Stimulated activated CD8-positive, alpha-beta memory T cell treated with anti-CD3 and anti-CD28 coated beads, Interleukin-4, amount 100 ng/mL, for 48 hours (primary cell): ENCODE results near the gene TYW1.
A peak's percentile ranks its signal among the peaks of the same experiment; 100 is the strongest.
"Not testable (repeated sequence)": the region's sequence is repeated elsewhere in the genome, so short reads cannot be mapped to it uniquely, and the experiment has no call there.

ENCODE experiments used
- DNase-seq: peaks from one replicate; pipeline ENCODE4 v3.0.0-alpha.2; 2020

TYW1 gene, protein sequence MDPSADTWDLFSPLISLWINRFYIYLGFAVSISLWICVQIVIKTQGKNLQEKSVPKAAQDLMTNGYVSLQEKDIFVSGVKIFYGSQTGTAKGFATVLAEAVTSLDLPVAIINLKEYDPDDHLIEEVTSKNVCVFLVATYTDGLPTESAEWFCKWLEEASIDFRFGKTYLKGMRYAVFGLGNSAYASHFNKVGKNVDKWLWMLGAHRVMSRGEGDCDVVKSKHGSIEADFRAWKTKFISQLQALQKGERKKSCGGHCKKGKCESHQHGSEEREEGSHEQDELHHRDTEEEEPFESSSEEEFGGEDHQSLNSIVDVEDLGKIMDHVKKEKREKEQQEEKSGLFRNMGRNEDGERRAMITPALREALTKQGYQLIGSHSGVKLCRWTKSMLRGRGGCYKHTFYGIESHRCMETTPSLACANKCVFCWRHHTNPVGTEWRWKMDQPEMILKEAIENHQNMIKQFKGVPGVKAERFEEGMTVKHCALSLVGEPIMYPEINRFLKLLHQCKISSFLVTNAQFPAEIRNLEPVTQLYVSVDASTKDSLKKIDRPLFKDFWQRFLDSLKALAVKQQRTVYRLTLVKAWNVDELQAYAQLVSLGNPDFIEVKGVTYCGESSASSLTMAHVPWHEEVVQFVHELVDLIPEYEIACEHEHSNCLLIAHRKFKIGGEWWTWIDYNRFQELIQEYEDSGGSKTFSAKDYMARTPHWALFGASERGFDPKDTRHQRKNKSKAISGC

DNA sequence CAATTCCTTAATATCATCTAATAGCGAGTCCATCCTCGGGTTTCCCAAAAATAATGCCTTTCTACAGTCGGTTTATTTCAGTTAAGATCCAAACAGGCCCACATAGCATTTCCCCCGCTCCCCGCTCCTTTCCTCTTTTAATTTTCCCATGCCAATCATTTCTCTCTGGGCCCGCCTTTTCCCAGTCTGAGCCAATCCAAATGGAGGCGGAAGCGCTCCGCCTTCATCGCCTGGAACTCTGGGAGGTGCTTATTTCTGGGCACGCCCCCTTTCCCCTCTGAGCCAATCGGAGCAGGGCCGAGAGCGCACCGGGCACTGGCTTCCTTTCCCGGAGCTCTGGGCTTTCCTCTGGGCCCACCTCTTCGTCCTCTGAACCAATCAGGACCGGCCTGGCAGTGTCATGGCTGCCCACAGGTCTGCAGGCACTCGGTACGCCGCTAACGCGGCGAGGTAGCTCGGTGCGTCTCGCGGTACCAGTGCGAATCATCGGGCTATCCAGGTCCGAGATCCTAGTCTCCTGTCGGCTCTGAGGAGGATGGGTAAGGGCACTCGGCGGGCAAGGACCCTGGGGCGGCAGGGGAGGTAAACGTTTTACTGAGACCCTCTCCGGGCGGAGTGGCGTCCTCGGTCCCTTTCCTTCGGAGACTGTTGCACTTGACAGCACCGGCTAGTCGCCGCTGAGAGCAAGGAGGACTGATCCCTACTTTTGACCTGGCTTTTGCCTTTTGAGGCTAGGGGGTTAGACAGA, at the start of gene TYW1:
Gene TYW1 (plus strand): TSS at position 390 of the 748 bp plus-strand sequence. CDS start 146 bp downstream, at position 536.
- peak; percentile 99 for DNase-seq

DNA sequence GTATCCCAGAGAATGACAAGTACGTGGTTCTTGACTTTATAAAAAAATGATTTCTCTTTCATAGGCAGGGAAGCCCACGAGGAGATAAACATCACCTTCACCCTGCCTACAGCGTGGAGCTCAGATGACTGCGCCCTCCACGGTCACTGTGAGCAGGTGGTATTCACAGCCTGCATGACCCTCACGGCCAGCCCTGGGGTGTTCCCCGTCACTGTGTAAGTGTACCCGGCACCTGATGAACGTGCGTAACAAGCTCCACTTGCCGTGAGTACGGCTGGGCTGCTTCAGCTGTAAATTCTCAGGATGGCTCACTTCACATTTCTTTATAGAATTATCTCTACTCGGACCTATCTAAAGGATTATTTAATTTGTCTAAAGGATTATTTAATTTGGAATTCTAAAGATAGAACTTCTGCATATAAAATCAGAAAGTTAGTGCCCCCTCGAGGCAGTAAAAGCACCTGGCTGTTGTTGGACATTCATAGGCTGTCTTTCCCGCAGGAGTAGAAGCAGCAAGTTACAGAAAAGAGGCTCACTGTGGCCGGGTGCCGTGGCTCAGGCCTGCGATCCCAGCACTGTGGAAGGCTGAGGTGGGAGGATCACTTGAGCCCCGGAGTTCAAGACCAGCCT, 48.0 kb upstream of the TYW1 start:
- no peak for DNase-seq

DNA sequence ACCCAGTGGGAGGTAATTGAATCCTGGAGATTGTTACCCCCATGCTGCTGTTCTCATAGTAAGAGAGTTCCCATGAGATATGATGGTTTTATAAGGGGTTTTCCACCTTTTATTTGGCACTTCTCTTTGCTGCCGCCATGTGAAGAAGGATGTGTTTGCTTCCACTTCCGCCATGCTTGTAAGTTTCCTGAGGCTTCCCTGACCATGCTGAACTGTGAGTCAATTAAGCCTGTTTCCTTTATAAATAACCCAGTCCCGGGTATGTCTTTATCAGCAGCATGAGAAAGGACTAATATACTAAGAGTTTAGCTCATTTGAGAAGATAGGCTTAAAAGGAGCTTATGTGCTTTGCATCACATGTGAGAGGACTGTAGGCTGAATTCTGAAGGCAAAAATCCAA, 46.3 kb upstream of the TYW1 start:
- DNase-seq: no peak

DNA sequence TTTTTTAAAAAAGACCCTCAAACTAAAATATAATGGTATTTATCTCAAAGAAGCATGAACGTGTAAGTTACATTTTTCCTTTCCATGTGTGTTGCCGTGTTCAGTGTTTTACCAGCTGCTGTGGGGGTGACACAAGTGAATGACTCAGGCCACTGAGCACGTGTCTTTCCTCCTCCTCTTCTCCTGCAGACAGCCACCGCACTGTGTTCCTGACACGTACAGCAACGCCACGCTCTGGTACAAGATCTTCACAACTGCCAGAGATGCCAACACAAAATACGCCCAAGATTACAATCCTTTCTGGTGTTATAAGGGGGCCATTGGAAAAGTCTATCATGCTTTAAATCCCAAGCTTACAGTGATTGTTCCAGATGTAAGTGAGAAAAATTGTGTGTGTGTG, 45.9 kb upstream of the TYW1 start:
- DNase-seq: no peak

DNA sequence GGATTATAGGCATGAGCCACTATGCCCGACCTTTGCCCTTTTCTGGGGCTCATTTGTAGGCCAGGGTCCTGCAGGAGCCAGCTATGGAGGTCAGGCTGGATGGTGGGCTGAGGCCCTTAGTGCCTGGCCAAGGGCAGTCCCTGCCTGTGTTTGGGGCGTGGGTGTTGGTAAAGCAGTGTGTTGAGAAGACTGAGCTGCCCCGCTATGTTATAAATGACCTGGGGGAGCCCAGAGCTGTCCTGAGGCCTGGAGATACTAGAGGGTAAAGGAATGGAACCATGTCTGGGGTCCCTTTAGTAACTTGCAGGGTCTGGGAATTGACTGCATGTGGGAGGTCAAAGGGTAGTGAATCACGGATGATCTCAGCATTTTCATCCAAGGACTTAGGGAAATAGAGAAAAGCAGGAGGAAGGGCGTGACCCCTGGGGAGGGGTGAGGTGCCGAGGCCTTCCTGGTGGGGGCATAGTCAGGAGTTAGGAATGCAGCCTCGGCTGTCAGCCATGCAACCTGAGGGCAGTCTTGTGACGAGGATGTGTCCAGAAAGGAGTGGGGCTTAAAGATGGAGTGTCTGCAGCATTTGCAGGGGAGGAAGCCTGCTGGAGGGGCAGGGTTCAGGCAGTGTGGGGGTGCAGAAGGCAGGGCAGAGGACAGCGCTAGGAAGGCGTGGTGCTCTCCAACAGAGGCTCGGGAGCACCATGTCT, 44.1 kb upstream of the TYW1 start:
- no peak for DNase-seq

DNA sequence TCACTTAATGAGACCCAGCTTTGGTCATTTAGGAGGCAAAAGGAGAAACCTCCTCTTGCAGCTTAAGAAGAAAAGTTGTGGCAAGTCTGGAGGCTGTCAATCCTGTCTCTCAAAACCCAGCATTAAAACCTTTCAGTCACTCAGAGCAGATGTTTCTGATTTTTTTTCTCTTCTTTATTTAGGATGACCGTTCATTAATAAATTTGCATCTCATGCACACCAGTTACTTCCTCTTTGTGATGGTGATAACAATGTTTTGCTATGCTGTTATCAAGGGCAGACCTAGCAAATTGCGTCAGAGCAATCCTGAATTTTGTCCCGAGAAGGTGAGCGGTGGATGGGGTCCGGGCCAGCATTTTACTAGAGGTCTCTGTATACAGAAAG, 43.6 kb upstream of the TYW1 start:
- no peak for DNase-seq

DNA sequence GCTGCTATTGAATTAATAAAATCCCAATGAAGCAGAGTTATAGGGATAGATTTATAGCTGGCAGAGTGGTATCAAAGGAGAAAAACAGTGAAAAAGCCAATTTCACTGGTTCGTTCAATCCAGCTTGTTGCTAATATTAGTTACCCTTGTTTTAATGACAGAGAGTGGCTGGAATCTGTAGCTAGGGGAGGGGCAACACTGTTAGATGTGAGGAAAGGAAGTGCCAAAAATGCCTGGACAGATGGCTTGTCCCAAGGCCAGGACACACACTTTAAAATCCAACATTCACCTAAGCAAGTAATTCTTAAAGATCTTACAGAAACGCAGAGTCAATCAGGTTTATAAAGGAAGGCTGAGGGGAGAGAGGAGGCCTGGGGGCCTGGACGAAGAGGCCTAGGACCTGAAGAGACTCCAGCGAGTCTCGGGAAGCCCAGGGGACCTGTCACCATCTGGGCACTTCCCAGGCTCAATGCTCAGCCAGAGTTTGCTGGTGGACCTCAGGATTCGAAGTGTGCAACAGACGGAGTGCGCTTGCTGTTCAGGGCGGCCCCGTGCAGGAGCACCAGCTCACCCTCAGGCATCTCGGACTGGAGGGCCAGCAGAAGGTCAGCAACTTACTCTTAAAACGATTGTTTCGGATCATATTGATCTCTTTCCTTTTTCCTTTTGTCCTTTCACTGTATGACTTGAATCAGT, 38.9 kb upstream of the TYW1 start:
- DNase-seq: no peak

DNA sequence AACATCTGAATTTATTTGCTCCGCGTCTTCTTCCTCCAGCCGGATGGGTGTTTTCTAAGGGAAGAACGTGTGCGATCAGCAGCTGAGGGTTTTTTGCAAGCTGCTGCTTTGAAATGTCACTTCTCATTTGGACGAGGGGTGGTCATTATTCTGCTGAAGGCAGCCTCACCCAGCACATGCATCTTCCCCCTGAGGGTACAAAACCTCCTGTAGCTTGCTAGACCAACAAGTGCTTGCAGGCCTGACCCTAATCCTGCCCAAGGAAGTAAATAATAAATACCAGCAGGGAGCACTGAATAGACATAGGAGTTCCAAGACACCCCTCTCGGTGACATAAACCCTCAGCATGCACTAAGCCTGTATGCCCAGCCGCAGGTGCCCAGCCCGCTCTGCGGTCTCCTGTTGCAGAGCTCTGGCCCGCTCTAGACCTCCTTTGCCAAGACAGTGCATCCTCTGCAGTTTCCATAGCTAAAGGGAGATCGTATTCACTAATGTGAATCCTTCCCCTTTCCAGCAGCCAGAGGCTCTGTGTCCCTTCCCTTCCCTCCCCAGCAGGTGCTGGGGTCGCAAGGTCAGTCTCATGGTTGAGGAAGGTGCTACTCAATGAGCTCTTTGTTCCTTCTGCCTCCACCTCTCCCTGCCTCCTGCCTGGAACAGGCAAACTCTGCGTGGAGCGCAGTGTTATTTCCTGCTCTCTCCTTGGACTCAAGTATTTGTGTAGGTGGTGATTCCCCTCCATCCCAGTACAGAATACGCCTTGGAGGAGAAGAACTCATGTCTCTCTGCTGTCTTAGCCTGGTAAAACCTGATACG, 37.9 kb upstream of the TYW1 start:
- no peak for DNase-seq

DNA sequence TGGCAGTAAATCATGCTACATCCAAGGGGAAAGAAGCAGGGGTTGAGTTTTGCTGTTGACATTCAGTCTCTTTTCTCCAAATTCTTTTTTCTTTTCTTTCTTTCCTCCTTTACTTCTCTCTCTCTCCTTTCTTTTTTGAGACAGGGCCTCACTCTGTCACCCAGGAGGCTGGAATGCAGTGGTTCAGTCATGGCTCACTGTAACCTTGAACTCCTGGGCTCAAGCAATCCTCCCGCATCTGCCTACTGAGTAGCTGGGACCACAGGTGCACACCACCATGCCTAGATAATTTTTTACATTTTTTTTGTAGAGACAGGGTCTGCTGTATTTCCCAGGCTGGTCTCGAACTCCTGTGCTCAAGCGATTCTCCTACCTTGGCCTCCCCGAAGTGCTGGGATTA, 36.4 kb upstream of the TYW1 start:
- no peak for DNase-seq

DNA sequence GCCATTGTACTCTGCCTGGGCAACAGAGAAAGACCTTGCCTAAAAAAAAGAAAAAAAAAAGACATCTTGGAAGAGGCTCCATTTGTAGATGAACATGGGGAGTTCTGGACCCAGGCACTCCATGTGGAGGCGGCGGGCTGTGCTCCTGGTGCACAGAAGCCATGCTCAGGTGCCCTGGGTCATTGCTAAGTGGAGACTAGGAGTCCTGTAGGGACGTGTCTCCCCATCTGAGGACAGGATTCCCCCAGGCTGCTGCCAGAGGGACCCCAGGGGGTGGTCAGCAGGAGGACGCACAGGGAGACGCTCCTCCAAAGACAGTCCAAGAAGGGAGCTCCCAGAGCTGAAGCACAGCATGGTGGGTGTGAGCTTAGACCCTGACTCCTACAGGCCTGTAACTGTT, 35.5 kb upstream of the TYW1 start:
- no peak for DNase-seq

DNA sequence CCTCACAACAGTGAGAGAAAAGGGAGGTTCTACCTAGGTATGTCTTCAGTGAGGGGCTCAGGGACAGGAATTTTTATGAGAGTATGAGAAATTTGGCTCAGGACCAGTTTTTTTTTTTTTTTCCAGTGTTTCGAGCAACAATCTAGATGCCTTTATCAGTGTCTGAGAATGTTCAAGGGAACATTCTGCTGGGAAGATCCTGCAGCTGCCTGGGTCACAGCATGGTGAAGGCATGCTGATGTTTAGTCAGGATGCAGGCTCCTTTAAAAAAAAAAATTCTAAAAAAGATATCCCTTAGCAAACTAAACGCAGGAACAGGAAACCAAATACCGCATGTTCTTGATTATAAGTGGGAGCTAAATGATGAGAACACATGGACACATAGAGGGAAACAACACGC, 32.2 kb upstream of the TYW1 start:
- no peak for DNase-seq

DNA sequence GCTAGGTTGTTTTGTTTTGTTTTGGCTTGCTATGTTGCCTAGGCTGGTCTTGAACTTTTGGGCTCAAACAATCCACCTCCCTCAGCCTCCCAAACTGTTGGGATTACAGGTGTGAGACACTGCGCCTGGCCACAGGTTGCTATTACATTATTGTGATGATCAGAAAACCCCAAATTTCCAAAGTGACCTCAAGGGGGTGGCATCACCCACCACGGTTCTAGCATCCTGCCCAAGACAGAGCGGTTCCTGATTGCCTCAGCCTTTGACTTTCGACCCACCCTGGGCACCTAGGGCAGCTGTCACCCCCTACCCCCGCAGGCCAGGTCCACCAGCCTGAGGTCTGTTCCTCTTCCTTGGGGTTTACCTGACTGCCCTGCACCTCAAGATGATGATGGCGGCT, 29.6 kb upstream of the TYW1 start:
- no peak for DNase-seq

DNA sequence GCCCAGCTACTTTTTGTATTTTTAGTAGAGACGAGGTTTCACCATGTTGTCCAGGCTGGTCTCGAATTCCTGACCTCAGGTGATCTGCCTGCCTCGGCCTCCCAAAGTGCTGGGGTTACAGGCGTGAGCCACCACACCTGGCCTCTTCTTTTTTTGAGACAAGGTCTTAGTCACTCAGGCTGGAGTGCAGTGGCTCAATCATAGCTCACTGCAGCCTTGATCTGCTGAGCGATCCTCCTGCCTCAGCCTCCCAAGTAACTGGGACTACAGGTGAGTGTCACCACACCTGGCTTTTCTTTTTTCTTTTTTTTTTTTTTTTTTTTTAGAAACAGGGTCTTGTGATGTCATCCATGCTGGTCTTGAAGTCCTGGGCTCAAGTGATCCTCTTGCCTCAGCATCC, 27.6 kb upstream of the TYW1 start:
- not testable (repeated sequence) for DNase-seq

DNA sequence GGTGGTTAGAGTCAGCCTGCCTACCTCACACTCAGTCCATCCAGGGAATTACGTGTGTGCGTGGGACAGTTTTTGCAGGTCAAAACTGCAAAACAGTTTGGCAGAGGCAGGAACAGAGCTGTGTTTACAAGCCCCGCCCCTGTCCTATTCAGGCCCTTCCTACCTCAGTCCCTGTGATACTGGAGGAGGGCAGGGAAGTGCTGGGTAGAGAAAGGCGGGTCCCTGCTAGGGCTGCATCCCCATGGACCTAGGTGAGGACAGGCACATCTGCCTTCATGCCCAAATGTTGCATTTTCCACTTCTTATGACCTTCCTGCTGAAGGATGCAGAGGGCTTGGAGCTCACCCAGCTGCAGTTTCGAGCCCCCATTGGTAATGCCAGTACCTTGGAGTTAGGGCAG, 26.3 kb upstream of the TYW1 start:
- no peak for DNase-seq

DNA sequence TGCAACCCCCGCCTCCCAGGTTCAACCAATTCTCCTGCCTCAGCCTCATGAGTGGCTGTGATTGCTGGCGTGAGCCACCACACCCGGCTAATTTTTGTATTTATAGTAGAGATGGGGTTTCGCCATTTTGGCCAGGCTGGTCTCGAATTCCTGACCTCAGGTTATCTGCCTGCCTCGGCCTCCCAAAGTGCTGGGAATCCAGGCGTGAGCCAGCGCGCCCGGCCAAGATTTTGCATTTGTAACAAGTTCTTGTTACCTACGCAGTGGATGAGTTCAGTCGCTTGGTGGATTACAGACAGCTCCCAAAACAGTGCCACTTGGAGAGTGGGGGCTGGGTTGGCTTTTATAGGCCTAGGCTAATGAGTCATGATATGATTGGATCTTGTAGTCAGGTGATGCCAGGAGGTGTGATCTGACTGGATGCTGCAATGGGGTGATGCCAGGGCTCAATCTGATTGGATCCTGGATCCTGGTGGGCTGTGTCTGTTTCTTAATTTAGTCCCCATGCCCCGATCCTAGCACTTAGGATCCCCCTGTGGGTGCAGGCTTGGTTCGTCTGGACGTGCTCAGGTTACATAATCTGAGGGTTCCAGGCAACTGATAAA, 21.5 kb upstream of the TYW1 start:
- no peak for DNase-seq

DNA sequence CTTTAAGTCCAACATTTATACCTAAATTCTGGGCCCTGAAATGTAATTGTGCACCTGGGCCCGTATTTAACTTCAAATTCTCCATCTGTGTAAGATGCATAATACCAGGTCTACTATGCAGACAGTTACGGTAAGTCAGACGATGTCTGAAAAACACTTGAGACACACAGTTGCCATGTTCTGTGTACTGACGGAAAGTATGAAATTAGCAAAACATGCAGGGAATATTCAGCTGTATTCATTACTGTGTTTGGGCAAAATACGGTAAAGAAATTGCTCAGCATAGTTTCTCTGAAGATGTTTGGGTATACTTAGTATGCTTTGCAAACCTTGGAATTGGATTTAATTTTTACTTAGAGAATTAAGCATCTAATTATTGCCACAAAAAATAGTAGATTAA, 18.3 kb upstream of the TYW1 start:
- DNase-seq: not testable (repeated sequence)

DNA sequence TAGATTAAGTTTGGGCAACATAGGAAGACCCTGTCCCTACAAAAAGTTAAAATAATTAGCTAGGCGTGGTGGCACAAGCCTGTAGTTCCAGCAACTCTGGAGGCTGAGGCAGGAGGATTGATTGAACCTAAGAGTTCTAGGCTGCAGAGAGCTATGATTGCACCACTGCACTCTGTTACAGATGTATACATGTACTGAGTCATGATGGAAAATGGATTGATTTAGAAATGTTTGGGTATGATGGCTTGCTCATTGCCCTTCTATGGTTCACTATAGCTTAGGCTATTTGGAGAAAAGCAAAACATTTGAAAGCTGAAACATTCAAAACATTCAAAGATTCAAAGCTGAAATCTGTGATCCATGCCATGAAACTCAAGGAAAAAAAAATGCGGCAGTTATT, 17.6 kb upstream of the TYW1 start:
- not testable (repeated sequence) for DNase-seq

DNA sequence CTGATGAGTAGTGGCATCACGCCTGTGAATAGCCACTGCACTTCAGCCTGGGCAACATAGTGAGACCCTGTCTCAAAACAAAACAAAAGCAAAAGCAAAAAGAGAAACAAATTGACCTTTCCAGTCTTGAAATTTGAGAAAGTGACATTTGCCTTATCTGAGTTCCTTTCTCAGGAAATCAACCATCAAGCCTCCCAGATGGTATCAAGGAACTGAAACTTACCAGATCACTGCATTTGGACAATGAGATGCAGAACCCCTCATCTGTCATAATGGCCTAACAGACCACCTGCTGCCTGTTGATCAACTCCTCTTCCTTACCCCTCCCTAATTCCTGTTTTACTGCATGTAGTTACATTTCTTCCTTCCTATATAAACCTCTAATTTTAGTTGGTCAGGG, 16.3 kb upstream of the TYW1 start:
- DNase-seq: not testable (repeated sequence)

DNA sequence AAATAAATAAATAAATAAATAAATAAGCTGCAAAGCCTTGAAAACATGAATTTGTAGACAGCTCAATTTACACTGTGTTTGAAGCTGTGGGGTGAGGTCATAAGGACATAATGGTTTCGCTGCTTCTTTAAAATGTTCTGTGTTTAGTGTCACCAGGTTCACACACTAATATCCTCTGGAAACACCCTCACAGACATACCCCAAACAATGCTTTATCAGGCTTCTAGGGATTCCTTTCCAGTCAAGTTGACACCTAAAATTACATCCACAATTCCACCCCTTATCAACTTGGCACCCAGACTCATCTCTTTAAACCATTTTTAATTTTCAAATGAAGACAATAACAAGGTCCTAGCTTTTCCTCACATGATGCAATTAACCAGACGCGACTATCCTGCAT, 7.1 kb upstream of the TYW1 start:
- DNase-seq: not testable (repeated sequence)

DNA sequence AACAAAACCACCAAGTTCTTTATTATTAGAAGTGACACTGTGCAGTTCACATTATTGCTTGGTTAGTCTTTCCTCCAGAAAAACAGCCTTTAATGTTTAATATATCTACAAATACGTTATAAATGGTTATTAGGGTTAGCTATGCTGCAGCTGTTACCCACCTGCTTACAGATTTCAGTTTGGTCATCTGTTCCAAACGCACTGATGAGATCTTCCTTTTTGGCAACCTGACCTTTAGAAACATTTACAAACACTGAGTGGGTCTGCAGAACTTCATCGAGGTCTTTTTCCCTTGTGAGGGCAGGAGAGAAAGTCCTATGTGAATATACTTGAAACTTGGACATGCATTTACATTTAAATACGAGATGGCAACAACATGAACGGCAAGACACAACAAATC, 2.6 kb upstream of the TYW1 start:
- DNase-seq: not testable (repeated sequence)

DNA sequence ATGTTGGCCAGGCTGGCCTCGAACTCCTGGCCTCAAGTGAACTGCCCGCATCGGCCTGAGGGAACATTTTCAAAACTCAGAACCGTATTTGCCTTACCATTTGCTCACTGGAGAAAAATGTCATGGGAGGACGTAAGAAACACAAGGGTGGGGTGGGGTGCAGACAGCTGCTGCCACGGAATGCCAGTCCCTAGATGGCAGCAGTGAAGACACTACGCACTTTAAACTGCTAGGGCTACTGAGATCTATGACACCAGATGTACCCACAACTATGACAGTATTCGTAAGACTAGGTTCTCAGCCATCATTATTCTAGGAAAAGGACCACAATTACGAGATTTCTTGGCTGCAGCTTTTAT, 2.0 kb upstream of the TYW1 start:
- peak; percentile 59 for DNase-seq
